ENCODE results near the gene GALNT10. TPM values are rescaled to one million over a fixed set of nuclear protein-coding genes. Genes with fewer than 3 reads are reported as not detected.

GALNT10 gene
- total and polyA plus RNA-seq, 10 of the 15 experiments (the other 5 are each of a cell fraction or from before 2014, with no cell fraction given), result 3.9 to 35.4 (median 15.5) TPM

DNA sequence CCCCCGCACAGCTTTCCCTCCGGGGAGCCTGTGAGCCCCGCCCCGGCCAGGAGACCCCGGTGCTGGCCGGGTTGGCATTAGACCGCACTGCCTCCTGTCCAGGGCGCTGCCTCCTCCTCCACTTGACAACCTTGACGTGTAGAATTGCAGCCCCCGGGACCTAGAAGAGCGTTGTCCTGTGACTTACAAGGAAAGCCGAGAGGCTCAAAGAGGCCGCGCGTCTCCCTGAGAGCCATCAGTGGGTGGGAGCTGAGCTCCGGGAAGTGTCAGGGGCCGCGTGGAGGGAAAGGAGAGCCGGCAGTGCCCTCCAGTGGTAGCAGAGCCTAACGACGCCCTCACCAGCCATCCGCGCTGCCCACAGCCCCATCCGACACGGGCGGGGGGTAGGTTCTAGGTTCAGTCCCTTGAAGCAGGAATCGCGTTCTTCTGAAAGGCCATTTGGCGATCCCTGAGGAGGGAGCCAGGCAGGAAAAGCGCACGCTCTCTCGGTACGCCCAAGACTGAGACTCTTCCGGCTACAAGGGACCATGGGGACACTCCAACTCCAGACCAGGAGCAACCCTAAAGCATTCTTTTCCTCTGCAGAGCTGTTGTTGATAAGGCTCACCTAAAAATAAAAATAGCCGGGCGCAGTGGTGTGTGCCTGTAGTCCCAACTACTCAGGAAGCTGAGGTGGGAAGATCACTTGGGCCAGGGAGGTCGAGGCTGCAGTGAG is 214.7 kb downstream of the GALNT10 start (continued):
- TF ChIP-seq RELB (IDR thresholded peaks at IDR 0.05; ENCODE audit: low read depth), result 0 out of 2 replicates have a peak, but pooled peaks have one; percentile 12
- TF ChIP-seq NRF1 (conservative IDR thresholded peaks at IDR 0.05; ENCODE audit: low read depth, low read length), result no peak
- TF ChIP-seq FOXM1 (IDR thresholded peaks at IDR 0.05; ENCODE audit: low read depth, low read length), result no peak
- 0 out of 2 replicates have a peak, but pooled peaks have one; percentile 41 for TF ChIP-seq MEF2A (IDR thresholded peaks at IDR 0.05; ENCODE audit: insufficient read depth, low read depth, low read length)
- 0 out of 2 replicates have a peak, but pooled peaks have one; percentile 14 for TF ChIP-seq RUNX3 (IDR thresholded peaks at IDR 0.05; ENCODE audit: low read length)
- TF ChIP-seq IKZF2 (IDR thresholded peaks at IDR 0.05), result 0 out of 4 replicates have a peak, but pooled peaks of 1 of the 2 experiments have one; percentile 9
- TF ChIP-seq YY1 (IDR thresholded peaks at IDR 0.05; ENCODE audit: low read depth, low read length), result peak; percentile 81
- TF ChIP-seq IRF3 (IDR thresholded peaks at IDR 0.05), result peak; percentile 44; the same call in 1 of the 2 replicates
- TF ChIP-seq, protein P1, sequence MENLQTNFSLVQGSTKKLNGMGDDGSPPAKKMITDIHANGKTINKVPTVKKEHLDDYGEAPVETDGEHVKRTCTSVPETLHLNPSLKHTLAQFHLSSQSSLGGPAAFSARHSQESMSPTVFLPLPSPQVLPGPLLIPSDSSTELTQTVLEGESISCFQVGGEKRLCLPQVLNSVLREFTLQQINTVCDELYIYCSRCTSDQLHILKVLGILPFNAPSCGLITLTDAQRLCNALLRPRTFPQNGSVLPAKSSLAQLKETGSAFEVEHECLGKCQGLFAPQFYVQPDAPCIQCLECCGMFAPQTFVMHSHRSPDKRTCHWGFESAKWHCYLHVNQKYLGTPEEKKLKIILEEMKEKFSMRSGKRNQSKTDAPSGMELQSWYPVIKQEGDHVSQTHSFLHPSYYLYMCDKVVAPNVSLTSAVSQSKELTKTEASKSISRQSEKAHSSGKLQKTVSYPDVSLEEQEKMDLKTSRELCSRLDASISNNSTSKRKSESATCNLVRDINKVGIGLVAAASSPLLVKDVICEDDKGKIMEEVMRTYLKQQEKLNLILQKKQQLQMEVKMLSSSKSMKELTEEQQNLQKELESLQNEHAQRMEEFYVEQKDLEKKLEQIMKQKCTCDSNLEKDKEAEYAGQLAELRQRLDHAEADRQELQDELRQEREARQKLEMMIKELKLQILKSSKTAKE (IDR thresholded peaks at IDR 0.05; ENCODE audit: low read depth, poor library complexity, severe bottlenecking), result no peak
- TF ChIP-seq CTCF (IDR thresholded peaks at IDR 0.05 in 2 of 3, conservative IDR thresholded peaks at IDR 0.05 in 1 of 3; ENCODE audit: control insufficient read depth in 2 of 3, extremely low read depth in 1 of 3, insufficient read depth in 1 of 3, low read depth in 3 of 3, low read length in 3 of 3), result peak; percentile 83 to 91 (median 90)
- TF ChIP-seq USF2 (IDR thresholded peaks at IDR 0.05; ENCODE audit: borderline replicate concordance, low read depth, low read length), result no peak
- peak; percentile 26; the same call in 1 of the 2 replicates for TF ChIP-seq NR2F1 (conservative IDR thresholded peaks at IDR 0.05)
- peak; percentile 93 for TF ChIP-seq SMC3 (IDR thresholded peaks at IDR 0.05; ENCODE audit: borderline replicate concordance, low read length)
- TF ChIP-seq IKZF1 (conservative IDR thresholded peaks at IDR 0.05), result peak; percentile 52; the same call in 1 of the 2 replicates
- TF ChIP-seq SIN3A (IDR thresholded peaks at IDR 0.05; ENCODE audit: low read depth, low read length), result 0 out of 2 replicates have a peak, but pooled peaks have one; percentile 26
- peak; percentile 63; the same call in 1 of the 2 replicates for TF ChIP-seq SMARCA5 (IDR thresholded peaks at IDR 0.05)
- no peak for TF ChIP-seq JUNB (IDR thresholded peaks at IDR 0.05)
- TF ChIP-seq ZNF384 (IDR thresholded peaks at IDR 0.05; ENCODE audit: borderline replicate concordance, low read depth, low read length), result no peak
